GM18508 (cell line): Measurements from ENCODE around the gene PTGES3L.
"Not testable (repeated sequence)": the region's sequence is repeated elsewhere in the genome, so short reads cannot be mapped to it uniquely, and the experiment has no call there.

ENCODE experiments used
- ATAC-seq: cut with Tn5 transposase; IDR thresholded peaks from one replicate; pipeline ENCODE4 v1.9.1; 2021; ENCODE audit warnings: moderate number of reproducible peaks; ENCODE audit not compliant: insufficient read depth, unreplicated experiment

PTGES3L gene

GRCh38 chr17:42985225-42985624 lies 5.3 kb upstream of the PTGES3L start:
- peak; percentile 41 for ATAC-seq

GRCh38 chr17:42982266-42982665 lies 2.4 kb upstream of the PTGES3L start:
- no peak for ATAC-seq

- no peak for ATAC-seq
Observed at GRCh38 chr17:42980766-42981397, 1.0 kb upstream of the PTGES3L start.

- ATAC-seq = no peak
Observed at GRCh38 chr17:42980274-42980765, 440 bp upstream of the PTGES3L start, which contains the start of gene RUNDC1. Gene RUNDC1 (plus strand): TSS chr17:42980565. CDS start chr17:42980577, 12 bp downstream.

- not testable (repeated sequence) for ATAC-seq
Observed at GRCh38 chr17:42975701-42976100, 4.2 kb downstream of the PTGES3L start.

- ATAC-seq = no peak
Observed at GRCh38 chr17:42975265-42975664, 4.6 kb downstream of the PTGES3L start.

- ATAC-seq = not testable (repeated sequence)
Observed at GRCh38 chr17:42973323-42973722, 6.6 kb downstream of the PTGES3L start.

- ATAC-seq = no peak
Observed at GRCh38 chr17:42971589-42971988, 8.3 kb downstream of the PTGES3L start.

GRCh38 chr17:42969001-42969581 lies 10.8 kb downstream of the PTGES3L start:
- ATAC-seq = no peak

- no peak for ATAC-seq
Observed at GRCh38 chr17:42967925-42968324, 12.0 kb downstream of the PTGES3L start.

GRCh38 chr17:42964161-42964932 lies 15.5 kb downstream of the PTGES3L start, which contains the start of gene AARSD1:
Gene AARSD1 (minus strand): TSS chr17:42964454. CDS start chr17:42964440, 14 bp downstream.
- ATAC-seq = no peak

GRCh38 chr17:42953669-42954068 lies 26.2 kb downstream of the PTGES3L start:
- ATAC-seq = no peak

- no peak for ATAC-seq
Observed at GRCh38 chr17:42950044-42950783, 29.7 kb downstream of the PTGES3L start.

- no peak for ATAC-seq
Observed at GRCh38 chr17:42946812-42947211, 33.1 kb downstream of the PTGES3L start.

- ATAC-seq = no peak
Observed at GRCh38 chr17:42944211-42944610, 35.7 kb downstream of the PTGES3L start.

- ATAC-seq = no peak
Observed at GRCh38 chr17:42937712-42938596, 41.9 kb downstream of the PTGES3L start.

GRCh38 chr17:42929497-42929844 lies 50.4 kb downstream of the PTGES3L start:
- ATAC-seq = no peak

GRCh38 chr17:42928714-42929496 lies 51.0 kb downstream of the PTGES3L start:
- ATAC-seq = no peak

- ATAC-seq = no peak
Observed at GRCh38 chr17:42924891-42925290, 55.0 kb downstream of the PTGES3L start.
